IMR-90 (cell line): ENCODE measurements around the gene NCK1. TPM values are rescaled to one million over a fixed set of nuclear protein-coding genes. Genes with fewer than 3 reads are reported as not detected.

Experiments used
- ATAC-seq: fragments of 200-7000 bp; cut with Tn5 transposase; 2 replicates; pipeline ENCODE4 v1.9.1; 2020; ENCODE audit warnings: low read depth, mild to moderate bottlenecking, moderate library complexity
- BruUV-seq: library from RNA; stranded (reverse); fragments of 400-500 nt; replicated peaks from 2 replicates; lab custom pipeline; 2021; lab: Mats Ljungman, UMichigan
- CTCF ChIA-PET: fragments of 300-600 bp; formaldehyde crosslinking; extraction: SDS; loops from one replicate; lab custom pipeline; 2021; ENCODE audit warnings: antibody characterized with exemption; lab: Yijun Ruan, JAX
- POLR2A ChIA-PET: fragments of 300-600 bp; sonication (Branson Sonifier 250); formaldehyde crosslinking; loops from one replicate; lab custom pipeline; 2022; ENCODE audit warnings: antibody characterized with exemption; ENCODE audit not compliant: unreplicated experiment; lab: Charles Lee
- DNase-seq: peaks from one replicate; pipeline ENCODE4 v3.0.0; 2013
- H2AFZ ChIP-seq: replicated peaks from 2 replicates; pipeline ENCODE3; 2013; ENCODE audit warnings: low read length, mild to moderate bottlenecking; ENCODE audit not compliant: poor library complexity
- H2AK5ac ChIP-seq: 2 replicates; pipeline ENCODE4 v1.6.1; 2013; ENCODE audit warnings: low read depth, low read length, inconsistent platforms
- H2AK9ac ChIP-seq: replicated peaks from 2 replicates; pipeline ENCODE3; 2013; ENCODE audit warnings: mild to moderate bottlenecking, low read depth, low read length, moderate library complexity; ENCODE audit not compliant: poor library complexity
- H2BK120ac ChIP-seq: 2 replicates; pipeline ENCODE4 v1.6.1; 2013; ENCODE audit warnings: low read depth, low read length, inconsistent platforms
- H2BK15ac ChIP-seq: 3 replicates; pipeline ENCODE4 v1.6.1; 2013; ENCODE audit warnings: low read depth, low read length, inconsistent platforms
- H2BK20ac ChIP-seq: 2 replicates; pipeline ENCODE4 v1.6.1; 2013; ENCODE audit warnings: low read depth, mild to moderate bottlenecking, inconsistent platforms, low read length, moderate library complexity
- H2BK5ac ChIP-seq: 2 replicates; pipeline ENCODE4 v1.6.1; 2013; ENCODE audit warnings: mild to moderate bottlenecking, low read depth, low read length, inconsistent platforms; ENCODE audit not compliant: poor library complexity, severe bottlenecking
- H3K14ac ChIP-seq: replicated peaks from 2 replicates; pipeline ENCODE4 v1.6.1; 2013; ENCODE audit warnings: low read depth, low read length, inconsistent platforms
- H3K18ac ChIP-seq: 2 replicates; pipeline ENCODE4 v1.6.1; 2013; ENCODE audit warnings: low read depth, low read length, control low read depth
- H3K23ac ChIP-seq: 2 replicates; pipeline ENCODE4 v1.6.1; 2013; ENCODE audit warnings: low read depth, low read length, inconsistent platforms
- H3K27ac ChIP-seq: 2 replicates; pipeline ENCODE4 v1.5.1; 2013; ENCODE audit warnings: mild to moderate bottlenecking, control low read depth, low read length; ENCODE audit not compliant: insufficient read depth
- H3K27me3 ChIP-seq: 2 replicates; pipeline ENCODE4 v1.6.1; 2013; ENCODE audit warnings: low read length; ENCODE audit not compliant: control insufficient read depth, insufficient read depth
- H3K36me3 ChIP-seq: 2 replicates; pipeline ENCODE4 v1.6.1; 2013; ENCODE audit warnings: low read length, mixed read lengths; ENCODE audit not compliant: control insufficient read depth, insufficient read depth
- H3K4ac ChIP-seq: 2 replicates; pipeline ENCODE4 v1.6.1; 2013; ENCODE audit warnings: low read depth, low read length, inconsistent platforms
- H3K4me1 ChIP-seq: 2 replicates; pipeline ENCODE4 v1.6.1; 2013; ENCODE audit warnings: low read length, mixed read lengths; ENCODE audit not compliant: control insufficient read depth, insufficient read depth
- H3K4me2 ChIP-seq: 2 replicates; pipeline ENCODE4 v1.6.1; 2013; ENCODE audit warnings: low read depth, mild to moderate bottlenecking, control low read depth, low read length, moderate library complexity
- H3K4me3 ChIP-seq: 2 replicates; pipeline ENCODE4 v1.5.1; 2013; ENCODE audit warnings: low read depth, mild to moderate bottlenecking, control low read depth, low read length, moderate library complexity; ENCODE audit not compliant: insufficient read depth
- H3K56ac ChIP-seq: 2 replicates; pipeline ENCODE4 v1.6.1; 2013; ENCODE audit warnings: low read length, inconsistent platforms; ENCODE audit not compliant: insufficient read depth; ENCODE audit errors: extremely low read depth
- H3K79me1 ChIP-seq, 2 experiments: 2 replicates each; pipeline ENCODE4 v1.6.1; 2013; ENCODE audit warnings: low read length in 2 of 2, inconsistent platforms in 1 of 2, low read depth in 1 of 2
- H3K9ac ChIP-seq: 2 replicates; pipeline ENCODE4 v1.6.1; 2013; ENCODE audit warnings: low read depth, low read length, control low read depth
- H3K9me1 ChIP-seq: 2 replicates; pipeline ENCODE4 v1.6.1; 2013; ENCODE audit warnings: low read length, inconsistent platforms; ENCODE audit not compliant: insufficient read depth
- H3K9me3 ChIP-seq: 2 replicates; pipeline ENCODE4 v1.6.1; 2013; ENCODE audit warnings: low read length; ENCODE audit not compliant: control insufficient read depth, insufficient read depth
- H4K20me1 ChIP-seq: 2 replicates; pipeline ENCODE4 v1.6.1; 2013; ENCODE audit warnings: low read length, inconsistent platforms; ENCODE audit not compliant: insufficient read depth
- H4K5ac ChIP-seq: 2 replicates; pipeline ENCODE4 v1.6.1; 2013; ENCODE audit warnings: mild to moderate bottlenecking, low read depth, low read length, control low read depth
- H4K8ac ChIP-seq, 2 experiments: 2 replicates each; pipeline ENCODE4 v1.6.1; 2013; ENCODE audit warnings: low read depth in 2 of 2, low read length in 2 of 2, control low read depth in 1 of 2, inconsistent platforms in 1 of 2
- H4K91ac ChIP-seq: 2 replicates; pipeline ENCODE4 v1.6.1; 2013; ENCODE audit warnings: low read depth, low read length, inconsistent platforms; ENCODE audit not compliant: insufficient read depth
- BHLHE40 ChIP-seq: fragments of 150-350 bp; IDR thresholded peaks from 2 replicates; pipeline ENCODE4 v1.6.1; 2016; ENCODE audit warnings: mild to moderate bottlenecking, low read depth, low read length
- CEBPB ChIP-seq: IDR thresholded peaks from 2 replicates; pipeline ENCODE4 v1.6.1; 2012; ENCODE audit warnings: low read depth, low read length, improper control_type of control experiment
- CHD1 ChIP-seq: IDR thresholded peaks from 2 replicates; pipeline ENCODE4 v1.6.1; 2012; ENCODE audit warnings: low read depth, low read length, improper control_type of control experiment
- MAZ ChIP-seq: IDR thresholded peaks from 2 replicates; pipeline ENCODE4 v1.6.1; 2012; ENCODE audit warnings: low read depth, mild to moderate bottlenecking, low read length, improper control_type of control experiment, moderate library complexity, borderline replicate concordance
- MXI1 ChIP-seq: IDR thresholded peaks from 2 replicates; pipeline ENCODE4 v1.6.1; 2012; ENCODE audit warnings: low read depth, mild to moderate bottlenecking, low read length, moderate library complexity, borderline replicate concordance
- NFE2L2 ChIP-seq: fragments of 150-350 bp; IDR thresholded peaks from 2 replicates; pipeline ENCODE4 v1.6.1; 2016; ENCODE audit warnings: low read depth, mild to moderate bottlenecking, low read length
- RAD21 ChIP-seq: IDR thresholded peaks from 2 replicates; pipeline ENCODE4 v1.6.1; 2012; ENCODE audit warnings: low read length, improper control_type of control experiment
- RFX5 ChIP-seq: IDR thresholded peaks from 2 replicates; pipeline ENCODE4 v1.8.0; 2012; ENCODE audit warnings: low read depth, mild to moderate bottlenecking, low read length, moderate library complexity
- SMC3 ChIP-seq: fragments of 150-350 bp; IDR thresholded peaks from 2 replicates; pipeline ENCODE4 v1.6.1; 2016; ENCODE audit warnings: low read depth, mild to moderate bottlenecking, antibody characterized with exemption, low read length, moderate library complexity
- WGBS, 2 experiments: methylation state at CpG; one replicate each; pipeline versions ENCODE4 v1.1.5 to v1.1.7; 2013; ENCODE audit warnings: missing lambda C conversion rate in 2 of 2; ENCODE audit not compliant: insufficient read length in 1 of 2; ENCODE audit errors: extremely low coverage in 2 of 2; 5-methylcytosine and 5-hydroxymethylcytosine counted together
- dilution Hi-C: fragments of 300-500 bp; cut with HindIII; formaldehyde crosslinking; loops from one replicate; pipeline ENCODE4 v1.14.3; 2018; ENCODE audit warnings: low sequenced_read_pairs; ENCODE audit not compliant: unreplicated experiment
- in situ Hi-C: fragments of 300-500 bp; cut with MboI; formaldehyde crosslinking; loops from 3 replicates; pipeline ENCODE4 v1.14.3; 2019; ENCODE audit warnings: low sequenced_read_pairs, inconsistent platforms, mixed read lengths
- intact Hi-C: fragments of 100-400 bp; cut with micrococcal nuclease; formaldehyde crosslinking; loops from 2 replicates; pipeline ENCODE4 v1.10.0; 2022
- polyA plus RNA-seq, 3 experiments: library from polyadenylated mRNA; depleted of rRNA; stranded (reverse); fragments of >200 nt; gene quantifications; 2 replicates each; pipeline ENCODE4 v1.2.3, GENCODE V29; 2012; ENCODE audit warnings: low replicate concordance in 1 of 3
- total RNA-seq: library from RNA; depleted of rRNA; stranded (reverse); fragments of >200 nt; gene quantifications from 2 replicates; pipeline ENCODE4 v1.2.3, GENCODE V29; 2012
- TF ChIP-seq, protein P1 (sequence below): fragments of 150-350 bp; IDR thresholded peaks from 2 replicates; pipeline ENCODE4 v1.6.1; 2016; ENCODE audit warnings: low read depth, mild to moderate bottlenecking, low read length, moderate library complexity, borderline replicate concordance
- TF ChIP-seq, protein P2 (sequence below): fragments of 150-350 bp; IDR thresholded peaks from 2 replicates; pipeline ENCODE4 v1.6.1; 2017; ENCODE audit warnings: mild to moderate bottlenecking, antibody characterized with exemption, low read length, low read depth
- TF ChIP-seq, protein P3 (sequence below): conservative IDR thresholded peaks from 2 replicates; pipeline ENCODE4 v1.5.1; 2012; ENCODE audit warnings: mild to moderate bottlenecking, low read depth, low read length, improper control_type of control experiment

NCK1 gene
- total and polyA plus RNA-seq, 2 of the 4 experiments (the other 2 are of a cell fraction): 23.7 to 24.3 TPM

DNA sequence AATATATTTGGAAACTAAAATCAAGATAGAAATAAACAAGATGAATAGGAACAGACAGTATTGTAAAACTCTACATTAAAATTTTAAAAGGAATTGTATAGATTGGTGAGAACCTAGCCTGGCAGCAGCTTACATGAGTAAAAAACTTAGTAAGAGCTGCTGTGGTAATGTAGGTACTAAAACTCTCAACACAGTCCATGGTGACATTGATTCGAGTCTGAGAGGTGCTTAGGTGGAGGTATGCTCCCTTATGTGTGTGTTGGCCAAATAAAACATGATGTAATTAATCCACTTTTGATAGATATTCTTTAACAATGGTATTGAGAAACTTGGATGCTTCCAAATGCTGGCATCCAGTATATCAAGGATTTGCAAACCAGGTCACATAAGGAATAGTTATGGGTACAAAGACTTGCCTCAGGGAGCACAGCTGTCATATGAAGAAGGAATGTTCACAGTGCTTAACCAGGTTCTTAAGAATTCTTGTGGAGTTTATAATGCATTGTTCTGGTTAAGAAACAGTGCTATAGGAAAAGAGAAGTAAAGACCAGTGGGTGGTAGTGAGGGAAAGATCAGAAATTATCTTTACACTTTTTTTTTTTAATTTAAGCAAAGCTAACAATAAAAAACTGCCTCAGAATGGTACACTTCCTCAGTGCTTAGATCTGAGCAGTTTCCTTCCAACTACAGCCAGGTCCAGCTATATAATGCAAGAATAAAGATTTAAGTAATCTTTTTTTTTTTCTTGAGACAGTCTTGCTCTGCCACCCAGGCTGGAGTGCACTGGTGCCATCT, 71.2 kb downstream of the NCK1 start (continued):
- TF ChIP-seq SMC3: no peak

DNA sequence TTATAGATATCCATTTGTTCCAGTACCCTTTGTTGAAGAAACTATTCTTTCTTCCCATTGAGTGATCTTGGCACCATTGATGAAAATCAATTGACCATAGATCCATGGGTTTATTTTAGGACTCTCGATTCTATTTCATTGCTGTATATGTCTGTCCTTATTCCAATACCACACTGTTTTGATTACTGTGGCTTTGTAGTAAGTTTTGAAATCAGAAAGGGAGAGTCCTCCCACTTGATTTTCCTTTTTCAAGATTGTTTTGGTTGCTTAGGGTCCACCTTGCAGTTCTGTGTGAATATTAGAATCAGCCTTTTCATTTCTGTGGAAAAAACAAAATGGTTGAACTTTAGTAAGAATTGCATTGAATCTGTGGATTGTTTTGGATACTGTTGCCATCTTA, 75.2 kb downstream of the NCK1 start:
- in situ Hi-C loops (no loop called here), dilution Hi-C loops (no loop called here), intact Hi-C loops (no loop called here)
- Histone ChIP-seq H3K18ac (no peak overlapping the region), H2AK9ac (no peak overlapping the region), H3K9me3 (no peaks in the 10 kb centered on the region), H3K4me2 (no peak overlapping the region), H4K91ac (no peak overlapping the region), H3K9me1 (no peaks in the 10 kb centered on the region), H4K5ac (no peak overlapping the region), H4K8ac (no peak overlapping the region), H2BK120ac (no peak overlapping the region), H3K36me3 (peaks cover 1% of the 10 kb centered on the region; the same call in 1 of the 2 replicates), H2BK15ac (no peak overlapping the region), H2AK5ac (no peak overlapping the region), H3K23ac (no peak overlapping the region), H3K14ac (no peak overlapping the region), H3K9ac (no peak overlapping the region), H3K4me3 (no peak overlapping the region), H3K27ac (no peak overlapping the region), H2AFZ (no peak overlapping the region), H2BK5ac (no peak overlapping the region), H3K27me3 (no peaks in the 10 kb centered on the region), H2BK20ac (no peak overlapping the region), H3K4ac (no peak overlapping the region), H3K79me1 (peaks cover 12 to 55% of the 10 kb centered on the region in 2 experiments), H3K56ac (no peak overlapping the region), H3K4me1 (no peaks in the 10 kb centered on the region), H4K20me1 (peaks cover 4% of the 10 kb centered on the region; the same call in 1 of the 2 replicates)
- DNase-seq (no peak), ATAC-seq (no peak)
- BruUV-seq: no TSS peak
- WGBS, 2 experiments: no CpG with 5 or more reads among the region's 1 CpG
- ChIA-PET POLR2A (no interaction called here), CTCF (interaction anchor here (1.2 kb wide), 1 partner anchor 25 kb away, joined by 6 read pairs; no protein-coding TSS in a partner anchor)
- TF ChIP-seq, protein P1, sequence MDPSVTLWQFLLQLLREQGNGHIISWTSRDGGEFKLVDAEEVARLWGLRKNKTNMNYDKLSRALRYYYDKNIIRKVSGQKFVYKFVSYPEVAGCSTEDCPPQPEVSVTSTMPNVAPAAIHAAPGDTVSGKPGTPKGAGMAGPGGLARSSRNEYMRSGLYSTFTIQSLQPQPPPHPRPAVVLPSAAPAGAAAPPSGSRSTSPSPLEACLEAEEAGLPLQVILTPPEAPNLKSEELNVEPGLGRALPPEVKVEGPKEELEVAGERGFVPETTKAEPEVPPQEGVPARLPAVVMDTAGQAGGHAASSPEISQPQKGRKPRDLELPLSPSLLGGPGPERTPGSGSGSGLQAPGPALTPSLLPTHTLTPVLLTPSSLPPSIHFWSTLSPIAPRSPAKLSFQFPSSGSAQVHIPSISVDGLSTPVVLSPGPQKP: no peak
- no peak for TF ChIP-seq MXI1
- TF ChIP-seq MAZ: no peak
- TF ChIP-seq SMC3: no peak
- TF ChIP-seq RFX5: no peak
- TF ChIP-seq CHD1: no peak
- TF ChIP-seq RAD21: no peak
- no peak for TF ChIP-seq BHLHE40
- no peak for TF ChIP-seq CEBPB
- TF ChIP-seq NFE2L2: no peak
- TF ChIP-seq, protein P2, sequence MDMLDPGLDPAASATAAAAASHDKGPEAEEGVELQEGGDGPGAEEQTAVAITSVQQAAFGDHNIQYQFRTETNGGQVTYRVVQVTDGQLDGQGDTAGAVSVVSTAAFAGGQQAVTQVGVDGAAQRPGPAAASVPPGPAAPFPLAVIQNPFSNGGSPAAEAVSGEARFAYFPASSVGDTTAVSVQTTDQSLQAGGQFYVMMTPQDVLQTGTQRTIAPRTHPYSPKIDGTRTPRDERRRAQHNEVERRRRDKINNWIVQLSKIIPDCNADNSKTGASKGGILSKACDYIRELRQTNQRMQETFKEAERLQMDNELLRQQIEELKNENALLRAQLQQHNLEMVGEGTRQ: no peak
- TF ChIP-seq, protein P3, sequence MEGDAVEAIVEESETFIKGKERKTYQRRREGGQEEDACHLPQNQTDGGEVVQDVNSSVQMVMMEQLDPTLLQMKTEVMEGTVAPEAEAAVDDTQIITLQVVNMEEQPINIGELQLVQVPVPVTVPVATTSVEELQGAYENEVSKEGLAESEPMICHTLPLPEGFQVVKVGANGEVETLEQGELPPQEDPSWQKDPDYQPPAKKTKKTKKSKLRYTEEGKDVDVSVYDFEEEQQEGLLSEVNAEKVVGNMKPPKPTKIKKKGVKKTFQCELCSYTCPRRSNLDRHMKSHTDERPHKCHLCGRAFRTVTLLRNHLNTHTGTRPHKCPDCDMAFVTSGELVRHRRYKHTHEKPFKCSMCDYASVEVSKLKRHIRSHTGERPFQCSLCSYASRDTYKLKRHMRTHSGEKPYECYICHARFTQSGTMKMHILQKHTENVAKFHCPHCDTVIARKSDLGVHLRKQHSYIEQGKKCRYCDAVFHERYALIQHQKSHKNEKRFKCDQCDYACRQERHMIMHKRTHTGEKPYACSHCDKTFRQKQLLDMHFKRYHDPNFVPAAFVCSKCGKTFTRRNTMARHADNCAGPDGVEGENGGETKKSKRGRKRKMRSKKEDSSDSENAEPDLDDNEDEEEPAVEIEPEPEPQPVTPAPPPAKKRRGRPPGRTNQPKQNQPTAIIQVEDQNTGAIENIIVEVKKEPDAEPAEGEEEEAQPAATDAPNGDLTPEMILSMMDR: no peak
